ENCODE measurements around the gene FGF23. TPM values are rescaled to one million over a fixed set of nuclear protein-coding genes. Genes with fewer than 3 reads are reported as not detected.
"Not testable (repeated sequence)": the region's sequence is repeated elsewhere in the genome, so short reads cannot be mapped to it uniquely, and the experiment has no call there.

The FGF23 gene
- total RNA-seq, result 0.25 TPM

GRCh38 chr12:4379405-4379804 is at the start of gene FGF23:
Gene FGF23 (minus strand): TSS chr12:4379712. CDS start chr12:4379582, 130 bp downstream.
- peak; percentile 29 for ATAC-seq
- no peak for DNase-seq (ENCODE audit: low spot score)

- ATAC-seq (no peak), DNase-seq (ENCODE audit: low spot score) (no peak)
Measured at GRCh38 chr12:4424422-4424821, 44.9 kb upstream of the FGF23 start.

- no peak for DNase-seq (ENCODE audit: low spot score)
- no peak for ATAC-seq
Measured at GRCh38 chr12:4423528-4424195, 44.1 kb upstream of the FGF23 start.

GRCh38 chr12:4422985-4423384 is 43.5 kb upstream of the FGF23 start:
- DNase-seq (ENCODE audit: low spot score), result no peak
- ATAC-seq, result no peak

- no peak for DNase-seq (ENCODE audit: low spot score)
- ATAC-seq, result peak; percentile 75
Measured at GRCh38 chr12:4421590-4422031, 42.1 kb upstream of the FGF23 start.

GRCh38 chr12:4420138-4420670 is 40.7 kb upstream of the FGF23 start:
- DNase-seq (ENCODE audit: low spot score) (no peak), ATAC-seq (no peak)

GRCh38 chr12:4418913-4419312 is 39.4 kb upstream of the FGF23 start:
- DNase-seq (ENCODE audit: low spot score), result no peak
- ATAC-seq, result no peak

- ATAC-seq (no peak), DNase-seq (ENCODE audit: low spot score) (no peak)
Measured at GRCh38 chr12:4417936-4418335, 38.4 kb upstream of the FGF23 start.

- DNase-seq (ENCODE audit: low spot score) (no peak), ATAC-seq (no peak)
Measured at GRCh38 chr12:4417455-4417854, 37.9 kb upstream of the FGF23 start.

GRCh38 chr12:4416276-4416675 is 36.8 kb upstream of the FGF23 start:
- DNase-seq (ENCODE audit: low spot score) (no peak), ATAC-seq (no peak)

- no peak for ATAC-seq
- DNase-seq (ENCODE audit: low spot score), result no peak
Measured at GRCh38 chr12:4412465-4412864, 33.0 kb upstream of the FGF23 start.

GRCh38 chr12:4412056-4412455 is 32.5 kb upstream of the FGF23 start:
- DNase-seq (ENCODE audit: low spot score) (no peak), ATAC-seq (no peak)

- ATAC-seq, result no peak
- no peak for DNase-seq (ENCODE audit: low spot score)
Measured at GRCh38 chr12:4407136-4407535, 27.6 kb upstream of the FGF23 start.

- ATAC-seq, result not testable (repeated sequence)
Measured at GRCh38 chr12:4404877-4405637, 25.5 kb upstream of the FGF23 start.

GRCh38 chr12:4402996-4403395 is 23.5 kb upstream of the FGF23 start:
- ATAC-seq, result no peak

More at GRCh38 chr12:4404877-4405637, 25.5 kb upstream of the FGF23 start:
- not testable (repeated sequence) for DNase-seq (ENCODE audit: low spot score)

GRCh38 chr12:4401117-4401516 is 21.6 kb upstream of the FGF23 start:
- no peak for DNase-seq (ENCODE audit: low spot score)
- no peak for ATAC-seq

More at GRCh38 chr12:4402996-4403395, 23.5 kb upstream of the FGF23 start:
- DNase-seq (ENCODE audit: low spot score), result no peak

GRCh38 chr12:4395818-4396217 is 16.3 kb upstream of the FGF23 start:
- DNase-seq (ENCODE audit: low spot score), result no peak
- no peak for ATAC-seq

- DNase-seq (ENCODE audit: low spot score), result no peak
- no peak for ATAC-seq
Measured at GRCh38 chr12:4393211-4393610, 13.7 kb upstream of the FGF23 start.

- DNase-seq (ENCODE audit: low spot score) (no peak), ATAC-seq (peak; percentile 42)
Measured at GRCh38 chr12:4392223-4392742, 12.8 kb upstream of the FGF23 start.

GRCh38 chr12:4388662-4389061 is 9.2 kb upstream of the FGF23 start:
- no peak for DNase-seq (ENCODE audit: low spot score)
- no peak for ATAC-seq

GRCh38 chr12:4388032-4388431 is 8.5 kb upstream of the FGF23 start:
- ATAC-seq (no peak), DNase-seq (ENCODE audit: low spot score) (no peak)

GRCh38 chr12:4387607-4388006 is 8.1 kb upstream of the FGF23 start:
- ATAC-seq (no peak), DNase-seq (ENCODE audit: low spot score) (no peak)
